Left cardiac atrium (tissue), 4 donors: ENCODE measurements around the gene ROR2. TPM values are rescaled to one million over a fixed set of nuclear protein-coding genes. Genes with fewer than 3 reads are reported as not detected.
"Not testable (repeated sequence)": the region's sequence is repeated elsewhere in the genome, so short reads cannot be mapped to it uniquely, and the experiment has no call there.

Experiments used
- ATAC-seq, 2 donors: fragments of 200-7000 bp; cut with Tn5 transposase; one replicate each; pipeline ENCODE4 v1.9.1; 2020; ENCODE audit warnings: mild to moderate bottlenecking in 2 of 2, moderate library complexity in 2 of 2
- DNase-seq: peaks from one replicate; pipeline ENCODE4 v3.0.0-alpha.2; 2020
- intact Hi-C, 2 donors: fragments of 100-400 bp; cut with DNase I; formaldehyde crosslinking; loops; one replicate each; pipeline versions ENCODE4 v1.14.1 to v1.15.1; 2022 to 2023
- microRNA-seq, 2 donors: library from miRNA; unstranded; fragments of <30 nt; microRNA quantifications; one replicate each; pipeline ENCODE4 v1.2.0, GENCODE V29; 2020
- total RNA-seq, 2 donors: library from RNA; stranded (reverse); fragmentation: NEBNext Ultra II Directional; extraction: Animal tissue kit (Norgen Biotek cat#: 25700); gene quantifications; one replicate each; pipeline ENCODE4 v1.2.1, GENCODE V29; 2021
- donor health status: DM: no; HTN: yes; CAD: no.
- donor health status: DM: no; HTN: yes; CAD: no; lungs with severe emphysema.
- donor health status: DM: yes; HTN: yes; CAD: no.
- donor health status: Dilated cardiomyopathy.

ROR2 gene
- total RNA-seq, 2 donors from 2014 or later = 18.0 to 25.4 TPM

GRCh38 chr9:91517801-91518200, 432.2 kb downstream of the ROR2 start:
- intact Hi-C loops = no loop called here
- DNase-seq (no peak), ATAC-seq (no peak)

- intact Hi-C loops, DNase-seq, ATAC-seq: not testable (repeated sequence)
These were observed 432.7 kb downstream of the ROR2 start for GRCh38 chr9:91517332-91517731.

- intact Hi-C loops = no loop called here
- DNase-seq (no peak), ATAC-seq (no peak)
These were observed 433.3 kb downstream of the ROR2 start for GRCh38 chr9:91516777-91517176.

GRCh38 chr9:91516081-91516480, 433.9 kb downstream of the ROR2 start:
- DNase-seq (no peak), ATAC-seq (no peak)
- intact Hi-C loops = no loop called here

- intact Hi-C loops = no loop called here
- ATAC-seq (peak; percentile 74 to 98), DNase-seq (peak; percentile 67)
These were observed 434.8 kb downstream of the ROR2 start for GRCh38 chr9:91515074-91515687.

Small RNA genes within 50 kb of the gene (microRNA-seq; reads per million reads assigned to microRNA genes)
- gene MIR3910-1 = 0 reads per million in 2 donors
- gene MIR3910-2 = 0 reads per million in 2 donors

Other genes starting within 250 kb of the ROR2 start
- 10 to 100 TPM; 29.9 to 31.6 TPM for gene SPTLC1, start 165.2 kb upstream of the ROR2 start, total RNA-seq